ENCODE data around the gene ZBTB8B. TPM values are rescaled to one million over a fixed set of nuclear protein-coding genes. Genes with fewer than 3 reads are reported as not detected.

The ZBTB8B gene
- total and polyA plus RNA-seq, 10 of the 15 experiments (the other 5 are each of a cell fraction or from before 2014, with no cell fraction given) = under 0.01 to 0.04 (median 0.01) TPM; not detected in 4

GRCh38 chr1:32468791-32469190 lies 3.9 kb downstream of the ZBTB8B start:
- no peak for DNase-seq (ENCODE audit: low read depth, low spot score)
- WGBS (ENCODE audit: insufficient coverage, insufficient replicate concordance, low lambda C conversion rate, missing lambda C conversion rate) = 72% methylated on average over 7 of the region's 8 CpGs
- Histone ChIP-seq H3K36me3 (ENCODE audit: control insufficient read depth in 2 of 2, insufficient read depth in 2 of 2, low read length in 1 of 2) (no peaks in the 10 kb centered on the region), H4K20me1 (ENCODE audit: control insufficient read depth, insufficient read depth) (no peaks in the 10 kb centered on the region), H3K79me2 (ENCODE audit: control insufficient read depth, insufficient read depth, low read length) (no peaks in the 10 kb centered on the region), H2AFZ (ENCODE audit: control insufficient read depth, low read depth, low read length) (no peak overlapping the region), H3K9ac (ENCODE audit: control insufficient read depth, insufficient read depth, low read length) (no peak overlapping the region), H3K27me3 (replicated peaks in 1 of 2; ENCODE audit: control insufficient read depth in 2 of 2, insufficient read depth in 2 of 2, low read length in 1 of 2) (peaks cover 4 to 8% of the 10 kb centered on the region in 2 experiments; a peak in 3 of 4 replicates), H3K4me2 (ENCODE audit: control insufficient read depth, insufficient read depth) (no peak overlapping the region), H3K27ac (ENCODE audit: control insufficient read depth, insufficient read depth) (no peak overlapping the region), H3K4me3 (no peak overlapping the region), H3K9me3 (replicated peaks; ENCODE audit: control insufficient read depth, insufficient read depth, low read length) (no peaks in the 10 kb centered on the region), H3K4me1 (ENCODE audit: control insufficient read depth, insufficient read depth, low read length) (peaks cover 7% of the 10 kb centered on the region)
- ChIA-PET CTCF (interaction anchor here (0.6 kb wide), 1 partner anchor 958 kb away, joined by 4 read pairs; no protein-coding TSS in a partner anchor), RAD21 (ENCODE audit: unreplicated experiment) (no interaction called here), POLR2A (interaction anchor here (0.6 to 0.7 kb wide), 2 partner anchors 49 to 666 kb away, joined by 4 read pairs; no protein-coding TSS in a partner anchor), SMC1A (ENCODE audit: uncharacterized antibody, unreplicated experiment) (interaction anchor here (1.0 kb wide), 1 partner anchor 153 kb away, joined by 3 read pairs; no protein-coding TSS in a partner anchor)
- no peak for ATAC-seq
- FAIRE-seq = no peak
- TF ChIP-seq SPI1 (IDR thresholded peaks at IDR 0.05; ENCODE audit: borderline replicate concordance, insufficient read depth, low read depth, low read length) (no peak), IRF3 (IDR thresholded peaks at IDR 0.05) (no peak), EZH2 (IDR thresholded peaks at IDR 0.05; ENCODE audit: borderline replicate concordance, control insufficient read depth, low read depth, low read length) (no peak), ZNF207 (IDR thresholded peaks at IDR 0.05; ENCODE audit: borderline replicate concordance) (no peak)
- in situ Hi-C loops (cut with MboI) (no loop called here), intact Hi-C loops (cut with micrococcal nuclease; ENCODE audit: unreplicated experiment) (no loop called here)
- no TSS peak for BruUV-seq (replicated peaks)

DNA sequence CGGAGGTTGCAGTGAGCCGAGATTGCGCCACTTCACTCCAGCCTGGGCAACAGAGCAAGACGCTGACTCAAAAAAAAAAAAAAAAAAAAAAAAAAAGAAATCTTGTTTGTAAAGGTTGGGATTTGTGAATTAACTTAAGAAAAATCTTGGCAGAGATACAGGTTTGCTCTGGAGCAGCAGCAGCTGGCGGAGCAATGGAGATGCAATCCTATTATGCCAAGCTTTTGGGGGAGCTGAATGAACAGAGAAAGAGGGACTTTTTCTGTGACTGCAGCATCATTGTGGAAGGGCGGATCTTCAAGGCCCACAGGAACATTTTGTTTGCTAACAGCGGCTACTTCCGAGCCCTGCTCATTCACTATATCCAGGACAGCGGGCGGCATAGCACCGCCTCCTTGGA lies 5.6 kb downstream of the ZBTB8B start:
- Histone ChIP-seq H3K79me2 (ENCODE audit: control insufficient read depth, insufficient read depth, low read length) (no peaks in the 10 kb centered on the region), H2AFZ (ENCODE audit: control insufficient read depth, low read depth, low read length) (no peak overlapping the region), H4K20me1 (ENCODE audit: control insufficient read depth, insufficient read depth) (no peaks in the 10 kb centered on the region), H3K27me3 (replicated peaks in 1 of 2; ENCODE audit: control insufficient read depth in 2 of 2, insufficient read depth in 2 of 2, low read length in 1 of 2) (peaks cover 0 to under 1% of the 10 kb centered on the region in 2 experiments; a peak in 2 of 4 replicates), H3K4me2 (ENCODE audit: control insufficient read depth, insufficient read depth) (no peak overlapping the region), H3K9ac (ENCODE audit: control insufficient read depth, insufficient read depth, low read length) (no peak overlapping the region), H3K4me3 (no peak overlapping the region), H3K27ac (ENCODE audit: control insufficient read depth, insufficient read depth) (no peak overlapping the region), H3K9me3 (replicated peaks; ENCODE audit: control insufficient read depth, insufficient read depth, low read length) (no peaks in the 10 kb centered on the region), H3K4me1 (ENCODE audit: control insufficient read depth, insufficient read depth, low read length) (no peaks in the 10 kb centered on the region), H3K36me3 (ENCODE audit: control insufficient read depth in 2 of 2, insufficient read depth in 2 of 2, low read length in 1 of 2) (no peaks in the 10 kb centered on the region)
- SMC1A ChIA-PET (ENCODE audit: uncharacterized antibody, unreplicated experiment) = no interaction called here
- 70% methylated on average over 11 of the region's 11 CpGs for WGBS (ENCODE audit: insufficient coverage, insufficient replicate concordance, low lambda C conversion rate, missing lambda C conversion rate)
- in situ Hi-C loops (cut with MboI) (no loop called here), intact Hi-C loops (cut with micrococcal nuclease; ENCODE audit: unreplicated experiment) (no loop called here)
- no TSS peak for BruUV-seq (replicated peaks)
- FAIRE-seq (no peak), DNase-seq (ENCODE audit: low read depth, low spot score) (no peak), ATAC-seq (no peak)
- CTCF ChIA-PET = no interaction called here
- RAD21 ChIA-PET (ENCODE audit: unreplicated experiment) = no interaction called here
- POLR2A ChIA-PET = interaction anchor here (0.6 kb wide), 1 partner anchor 743 kb away, joined by 5 read pairs; no protein-coding TSS in a partner anchor
- TF ChIP-seq STAT3 (IDR thresholded peaks at IDR 0.05; ENCODE audit: low read depth, low read length) (no peak), HCFC1 (IDR thresholded peaks at IDR 0.05; ENCODE audit: low read length) (no peak), LARP7 (IDR thresholded peaks at IDR 0.05) (no peak), NR2C1 (IDR thresholded peaks at IDR 0.05) (no peak), ATF7 (IDR thresholded peaks at IDR 0.05; ENCODE audit: low read depth) (no peak), TCF3 (IDR thresholded peaks at IDR 0.05; ENCODE audit: borderline replicate concordance, insufficient read depth, low read depth, low read length) (no peak), ZSCAN29 (IDR thresholded peaks at IDR 0.05) (no peak), CEBPB (IDR thresholded peaks at IDR 0.05; ENCODE audit: borderline replicate concordance in 1 of 2, low read depth in 2 of 2, low read length in 2 of 2) (no peak)
- TF ChIP-seq, protein P1, sequence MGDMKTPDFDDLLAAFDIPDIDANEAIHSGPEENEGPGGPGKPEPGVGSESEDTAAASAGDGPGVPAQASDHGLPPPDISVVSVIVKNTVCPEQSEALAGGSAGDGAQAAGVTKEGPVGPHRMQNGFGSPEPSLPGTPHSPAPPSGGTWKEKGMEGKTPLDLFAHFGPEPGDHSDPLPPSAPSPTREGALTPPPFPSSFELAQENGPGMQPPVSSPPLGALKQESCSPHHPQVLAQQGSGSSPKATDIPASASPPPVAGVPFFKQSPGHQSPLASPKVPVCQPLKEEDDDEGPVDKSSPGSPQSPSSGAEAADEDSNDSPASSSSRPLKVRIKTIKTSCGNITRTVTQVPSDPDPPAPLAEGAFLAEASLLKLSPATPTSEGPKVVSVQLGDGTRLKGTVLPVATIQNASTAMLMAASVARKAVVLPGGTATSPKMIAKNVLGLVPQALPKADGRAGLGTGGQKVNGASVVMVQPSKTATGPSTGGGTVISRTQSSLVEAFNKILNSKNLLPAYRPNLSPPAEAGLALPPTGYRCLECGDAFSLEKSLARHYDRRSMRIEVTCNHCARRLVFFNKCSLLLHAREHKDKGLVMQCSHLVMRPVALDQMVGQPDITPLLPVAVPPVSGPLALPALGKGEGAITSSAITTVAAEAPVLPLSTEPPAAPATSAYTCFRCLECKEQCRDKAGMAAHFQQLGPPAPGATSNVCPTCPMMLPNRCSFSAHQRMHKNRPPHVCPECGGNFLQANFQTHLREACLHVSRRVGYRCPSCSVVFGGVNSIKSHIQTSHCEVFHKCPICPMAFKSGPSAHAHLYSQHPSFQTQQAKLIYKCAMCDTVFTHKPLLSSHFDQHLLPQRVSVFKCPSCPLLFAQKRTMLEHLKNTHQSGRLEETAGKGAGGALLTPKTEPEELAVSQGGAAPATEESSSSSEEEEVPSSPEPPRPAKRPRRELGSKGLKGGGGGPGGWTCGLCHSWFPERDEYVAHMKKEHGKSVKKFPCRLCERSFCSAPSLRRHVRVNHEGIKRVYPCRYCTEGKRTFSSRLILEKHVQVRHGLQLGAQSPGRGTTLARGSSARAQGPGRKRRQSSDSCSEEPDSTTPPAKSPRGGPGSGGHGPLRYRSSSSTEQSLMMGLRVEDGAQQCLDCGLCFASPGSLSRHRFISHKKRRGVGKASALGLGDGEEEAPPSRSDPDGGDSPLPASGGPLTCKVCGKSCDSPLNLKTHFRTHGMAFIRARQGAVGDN (IDR thresholded peaks at IDR 0.05) = no peak
